GM18505 (cell line): ENCODE measurements around the gene TSC22D3.
"Not testable (repeated sequence)": the region's sequence is repeated elsewhere in the genome, so short reads cannot be mapped to it uniquely, and the experiment has no call there.

Experiments used
- ATAC-seq: cut with Tn5 transposase; IDR thresholded peaks from one replicate; pipeline ENCODE4 v1.9.1; 2021; ENCODE audit not compliant: unreplicated experiment
- POLR2A ChIP-seq: IDR thresholded peaks from 4 replicates; pipeline ENCODE4 v1.6.1; 2011; ENCODE audit warnings: borderline replicate concordance; ENCODE audit not compliant: insufficient read depth, insufficient read length; ENCODE audit errors: extremely low read depth

The TSC22D3 gene

DNA sequence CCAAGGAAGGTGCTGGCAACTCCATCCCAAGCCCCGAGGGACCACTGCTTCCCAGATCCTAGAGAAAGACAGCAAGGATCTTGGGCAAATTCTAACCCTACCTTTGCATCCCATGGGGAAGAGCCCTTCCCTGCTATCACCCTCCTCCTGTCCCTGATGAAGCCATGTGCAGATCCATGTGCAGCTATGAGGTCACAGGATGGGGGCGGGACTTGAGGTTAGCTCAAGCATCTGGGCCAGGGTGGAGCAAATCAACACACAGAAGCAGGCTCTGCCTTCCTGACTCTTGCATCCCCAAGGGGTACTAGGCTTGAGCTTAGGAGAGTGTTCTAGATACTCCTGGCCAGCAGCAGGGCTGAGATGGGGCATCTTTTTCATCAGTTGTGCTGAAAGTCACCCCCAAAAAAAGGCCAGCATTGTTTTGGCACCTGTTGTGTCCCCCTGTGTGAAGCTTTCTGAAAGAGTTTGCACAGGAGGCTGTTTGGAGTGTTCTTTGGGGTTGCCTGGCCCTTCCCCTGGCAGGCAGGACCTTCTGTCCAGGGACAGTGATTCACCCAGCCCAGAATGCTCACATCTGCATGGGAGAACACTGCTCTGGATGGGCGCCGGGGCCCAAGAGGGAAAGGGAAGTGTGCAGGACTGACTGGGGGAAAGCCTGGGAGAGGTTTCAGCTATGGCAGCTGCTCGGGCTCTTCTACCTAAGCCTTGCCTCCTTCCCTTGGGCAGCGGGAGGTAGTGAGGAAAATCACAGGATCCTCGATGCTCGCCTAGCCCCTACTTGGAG, 96.4 kb downstream of the TSC22D3 start:
- TF ChIP-seq POLR2A: no peak
- no peak for ATAC-seq

GRCh38 chrX:107677909-107678308, 97.7 kb downstream of the TSC22D3 start:
- no peak for ATAC-seq
- TF ChIP-seq POLR2A: no peak

DNA sequence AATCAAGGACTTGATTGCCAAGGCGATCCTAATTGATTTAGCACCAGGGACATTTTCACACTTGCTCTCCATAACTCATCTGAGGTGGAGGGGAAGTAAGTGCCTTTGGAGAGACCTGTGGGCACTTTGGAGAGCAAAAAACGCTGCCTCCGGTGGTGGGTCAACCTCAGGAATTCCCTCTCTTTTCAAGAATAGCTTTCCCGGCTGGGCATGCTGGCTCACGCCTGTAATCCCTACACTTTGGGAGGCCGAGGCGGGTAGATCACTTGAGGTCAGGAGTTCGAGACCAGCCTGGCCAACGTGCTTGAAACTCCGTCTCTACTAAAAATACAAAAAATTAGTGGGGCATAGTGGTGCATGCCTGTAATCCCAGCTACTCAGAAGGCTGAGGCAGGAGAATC, 98.1 kb downstream of the TSC22D3 start:
- TF ChIP-seq POLR2A: no peak
- no peak for ATAC-seq

DNA sequence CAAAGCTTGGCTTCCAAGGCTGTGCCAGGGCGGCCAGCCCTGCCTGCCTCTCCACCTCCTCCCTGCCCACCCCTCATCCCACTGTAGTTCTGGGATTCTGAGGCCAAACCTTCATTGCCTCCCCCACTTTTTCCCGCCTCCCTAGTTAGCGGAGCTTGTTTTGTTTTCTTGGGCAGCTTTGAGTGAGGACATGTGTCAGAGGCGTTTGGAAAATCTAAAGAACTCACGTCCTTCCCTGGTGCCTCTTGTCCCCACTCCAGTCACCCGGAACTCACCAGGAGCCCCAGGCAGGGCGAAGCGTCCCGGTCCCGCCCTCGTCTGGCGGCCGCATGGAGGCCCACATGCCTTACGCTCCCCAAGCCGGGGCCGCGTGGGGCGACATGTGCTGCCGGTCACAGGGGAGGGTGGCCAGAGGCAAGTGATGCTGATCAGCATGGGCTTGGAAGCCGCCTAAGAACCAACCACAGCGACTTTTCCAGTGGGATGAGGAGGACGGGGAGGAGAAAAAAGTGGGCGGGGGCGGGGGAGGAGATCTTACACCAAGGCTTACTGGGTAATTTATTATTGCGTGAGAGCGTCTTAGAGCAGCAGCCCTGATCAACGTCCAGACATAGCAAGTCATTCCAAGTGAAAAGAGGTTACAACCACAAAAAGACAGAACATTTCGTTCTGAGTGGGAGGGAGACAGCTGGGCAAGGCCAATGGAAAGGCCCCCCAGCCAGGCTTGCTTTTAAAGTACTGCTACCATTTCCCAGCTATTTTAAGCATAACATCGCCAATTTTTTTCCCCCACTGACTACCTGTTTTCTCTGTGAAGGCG, 98.8 kb downstream of the TSC22D3 start:
- ATAC-seq: no peak
- TF ChIP-seq POLR2A: peak; percentile 49

DNA sequence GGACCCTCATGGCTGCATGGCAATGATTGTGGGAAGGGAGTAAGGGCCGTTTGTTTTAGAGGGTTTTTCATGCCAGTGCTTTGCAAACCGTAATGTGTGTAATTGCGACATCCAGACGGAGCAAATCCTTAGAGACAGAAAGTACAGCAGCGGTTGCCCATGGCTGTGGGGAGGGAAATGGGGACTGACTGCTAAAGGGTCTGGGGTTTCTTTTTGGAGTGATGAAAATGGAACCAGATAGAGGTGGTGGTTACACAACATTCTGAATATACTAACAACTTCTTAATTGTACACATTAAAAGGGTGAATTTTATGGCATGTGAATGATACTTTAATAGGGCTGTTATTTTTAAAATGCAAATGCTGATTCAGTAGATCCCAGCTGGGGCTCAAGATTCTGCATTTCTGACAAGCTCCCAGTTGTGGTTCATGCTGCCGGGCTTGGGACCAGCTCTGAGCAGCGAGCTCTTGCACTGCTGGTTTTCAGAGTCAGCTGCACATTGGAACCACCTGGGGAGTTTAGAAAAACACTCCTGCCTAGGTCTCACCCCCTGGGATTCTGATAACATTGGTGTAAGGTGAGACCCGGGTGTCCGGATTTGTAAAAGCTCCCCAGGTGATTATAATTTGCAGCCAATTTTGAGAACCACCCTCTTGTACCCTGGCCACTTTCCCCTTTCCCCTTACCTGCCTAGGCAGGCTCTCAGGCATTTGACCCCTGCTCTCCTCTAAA, 99.6 kb downstream of the TSC22D3 start:
- ATAC-seq: no peak

GRCh38 chrX:107675365-107675654, 100.3 kb downstream of the TSC22D3 start:
- ATAC-seq: no peak
- TF ChIP-seq POLR2A: no peak

More for the DNA sequence above, 99.6 kb downstream of the TSC22D3 start:
- no peak for TF ChIP-seq POLR2A

GRCh38 chrX:107674480-107675364, 100.9 kb downstream of the TSC22D3 start:
- peak; percentile 18 for ATAC-seq
- no peak for TF ChIP-seq POLR2A

DNA sequence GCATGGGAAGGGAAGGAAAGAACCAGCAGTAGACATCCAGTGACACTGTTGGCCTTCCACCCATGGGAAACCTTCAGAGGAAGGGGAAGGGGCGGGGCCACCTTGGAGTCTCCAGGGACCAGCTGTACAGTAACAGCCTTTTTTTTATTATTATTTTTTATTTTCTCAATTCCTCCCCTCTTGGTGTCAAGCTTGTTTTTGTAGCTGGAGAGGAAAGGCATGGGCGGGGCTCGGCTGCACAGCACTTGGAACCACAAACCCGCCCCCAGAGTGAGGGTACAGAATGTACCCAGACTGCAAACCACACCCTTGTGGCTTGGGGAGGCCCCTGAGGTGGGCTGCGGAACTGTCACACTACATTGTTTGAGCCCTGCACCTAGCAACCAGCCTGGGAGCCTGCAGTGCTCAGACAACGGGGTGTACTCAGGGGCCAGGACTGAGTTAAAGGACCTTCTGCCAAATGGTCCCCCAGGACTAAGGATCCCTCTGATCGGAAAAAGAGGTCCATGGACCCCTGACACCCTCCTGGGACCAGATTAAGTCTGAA, 101.6 kb downstream of the TSC22D3 start:
- TF ChIP-seq POLR2A: no peak
- ATAC-seq: peak; percentile 89

GRCh38 chrX:107673431-107673830, 102.2 kb downstream of the TSC22D3 start:
- TF ChIP-seq POLR2A: no peak
- peak; percentile 0 for ATAC-seq

- TF ChIP-seq POLR2A: no peak
- ATAC-seq: peak; percentile 21
Measured at GRCh38 chrX:107672955-107673378, 102.6 kb downstream of the TSC22D3 start.

DNA sequence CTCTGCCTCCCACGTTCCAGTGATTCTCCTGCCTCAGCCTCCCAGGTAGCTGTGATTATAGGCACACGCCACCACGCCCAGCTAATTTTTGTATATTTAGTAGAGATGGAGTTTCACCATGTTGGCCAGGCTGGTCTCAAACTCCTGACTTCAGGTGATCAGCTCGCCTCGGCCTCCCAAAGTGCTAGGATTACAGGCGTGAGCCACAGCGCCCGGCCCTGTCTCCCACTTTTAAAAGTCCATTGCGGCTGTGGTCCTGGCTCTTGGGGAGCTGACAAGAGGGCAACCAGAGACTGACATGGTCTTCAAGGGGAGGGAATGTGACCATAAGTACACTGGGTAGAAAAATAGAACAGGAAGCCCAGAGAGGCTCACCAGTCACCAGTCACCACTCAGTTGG, 104.3 kb downstream of the TSC22D3 start:
- ATAC-seq: not testable (repeated sequence)

DNA sequence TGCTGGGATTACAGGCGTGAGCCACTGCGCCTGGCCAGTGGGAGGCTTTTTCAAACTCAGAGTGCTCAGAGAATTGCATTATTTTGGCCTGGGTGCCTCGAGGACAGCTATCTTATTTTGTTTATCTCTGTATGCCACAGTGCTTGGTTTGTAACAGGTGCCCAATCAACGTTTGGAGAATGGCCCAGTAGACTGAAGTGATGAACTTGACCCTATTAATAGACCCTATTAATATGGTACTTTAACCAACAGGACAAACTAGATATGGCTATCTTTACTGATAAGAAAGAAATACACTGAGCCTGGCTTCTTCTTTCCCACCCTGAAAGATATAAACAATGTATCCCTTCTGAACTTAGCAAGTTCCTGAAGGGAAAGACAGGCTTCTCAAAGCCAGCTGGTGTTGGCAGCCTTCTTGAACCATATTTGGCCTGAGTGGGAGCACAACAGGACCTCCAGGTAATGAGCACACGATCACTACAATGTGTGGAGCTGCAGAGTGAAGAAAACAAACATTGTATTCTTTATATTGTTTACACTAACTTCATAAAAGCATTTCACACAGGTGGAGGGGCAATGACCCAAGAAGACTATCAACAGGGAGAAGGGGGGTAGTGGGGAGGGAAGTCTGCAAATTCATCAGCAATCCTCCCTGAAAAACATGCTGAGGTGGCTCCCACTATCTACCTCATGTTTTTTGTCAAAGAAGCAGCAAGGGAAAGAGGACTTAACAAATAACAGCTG, 105.5 kb downstream of the TSC22D3 start:
- ATAC-seq: no peak

More for the DNA sequence above, 105.5 kb downstream of the TSC22D3 start:
- TF ChIP-seq POLR2A: no peak
